Astrocyte (in vitro differentiated cells and primary cell): ENCODE results near the gene AMZ1. TPM values are rescaled to one million over a fixed set of nuclear protein-coding genes. Genes with fewer than 3 reads are reported as not detected.

ENCODE experiments used
- total RNA-seq: library from RNA; stranded (reverse); gene quantifications from 2 replicates; pipeline ENCODE4 v1.2.1, GENCODE V29; 2021

AMZ1 gene
- total RNA-seq, 1 donor from 2014 or later, result 3.4 TPM

Other genes starting within 250 kb of the AMZ1 start
- not detected in 2 replicates for gene GRIFIN, start 211.8 kb upstream of the AMZ1 start, total RNA-seq
- 58.6 and 76.9 TPM in 2 replicates for gene LFNG, start 168.4 kb upstream of the AMZ1 start, total RNA-seq
- gene BRAT1, start 132.7 kb upstream of the AMZ1 start, total RNA-seq, result 18.7 and 19.7 TPM in 2 replicates
- 13.1 and 13.8 TPM in 2 replicates for gene IQCE, start 129.2 kb upstream of the AMZ1 start, total RNA-seq
- 264 and 273 TPM in 2 replicates for gene TTYH3, start 56.2 kb upstream of the AMZ1 start, total RNA-seq
- 67.2 and 72.7 TPM in 2 replicates for gene GNA12, start 156.1 kb downstream of the AMZ1 start, total RNA-seq